Neutrophil (primary cell): Measurements from ENCODE around the gene VRTN.

Experiments
- H3K27ac ChIP-seq: fragments of 200-600 bp; sonication (generic); 2 replicates; pipeline ENCODE4 v1.5.1; 2016; ENCODE audit warnings: mild to moderate bottlenecking, moderate library complexity
- H3K27me3 ChIP-seq: fragments of 200-600 bp; sonication (generic); 2 replicates; pipeline ENCODE4 v1.6.0; 2016; ENCODE audit warnings: mild to moderate bottlenecking
- H3K36me3 ChIP-seq: fragments of 200-600 bp; sonication (generic); 2 replicates; pipeline ENCODE4 v1.5.1; 2017
- H3K4me1 ChIP-seq, 2 experiments: fragments of 200-600 bp in 1 of 2; sonication (generic) in 1 of 2; 1 replicate in 1 of 2; 2 replicates in 1 of 2; pipeline versions ENCODE4 v1.5.1 to v1.6.1; 2013 to 2016; ENCODE audit warnings: low read depth in 1 of 2, low read length in 1 of 2, mild to moderate bottlenecking in 1 of 2, moderate library complexity in 1 of 2; ENCODE audit not compliant: control insufficient read depth in 1 of 2, insufficient read depth in 1 of 2
- H3K4me3 ChIP-seq, 2 experiments: fragments of 200-600 bp in 1 of 2; sonication (generic) in 1 of 2; 1 replicate in 1 of 2; 2 replicates in 1 of 2; pipeline ENCODE4 v1.5.1; 2013 to 2016; ENCODE audit warnings: low read depth in 1 of 2, low read length in 1 of 2, mild to moderate bottlenecking in 1 of 2, moderate library complexity in 1 of 2
- H3K9me3 ChIP-seq: fragments of 200-600 bp; sonication (generic); 2 replicates; pipeline ENCODE4 v1.5.1; 2016
- CTCF ChIP-seq: fragments of 200-600 bp; sonication (generic); IDR thresholded peaks from 2 replicates; pipeline ENCODE4 v1.5.1; 2016; ENCODE audit warnings: antibody characterized with exemption

The VRTN gene

GRCh38 chr14:74392616-74393570, 44.6 kb downstream of the VRTN start:
- H3K4me1 ChIP-seq: no peaks in the 10 kb centered on the region
- no peak for TF ChIP-seq CTCF
- no peaks in the 10 kb centered on the region for H3K27me3 ChIP-seq
- no peak overlapping the region for H3K27ac ChIP-seq
- H3K4me3 ChIP-seq: no peak overlapping the region
- H3K36me3 ChIP-seq: no peaks in the 10 kb centered on the region
- no peaks in the 10 kb centered on the region for H3K9me3 ChIP-seq

GRCh38 chr14:74394549-74394948, 46.3 kb downstream of the VRTN start:
- Histone ChIP-seq H3K9me3 (no peaks in the 10 kb centered on the region), H3K4me3 (no peak overlapping the region), H3K27ac (no peak overlapping the region), H3K27me3 (peaks cover 14% of the 10 kb centered on the region), H3K4me1 (no peaks in the 10 kb centered on the region), H3K36me3 (no peaks in the 10 kb centered on the region)
- no peak for TF ChIP-seq CTCF

- Histone ChIP-seq H3K4me1 (no peaks in the 10 kb centered on the region), H3K9me3 (no peaks in the 10 kb centered on the region), H3K4me3 (no peak overlapping the region), H3K27ac (no peak overlapping the region), H3K36me3 (no peaks in the 10 kb centered on the region), H3K27me3 (peaks cover 20% of the 10 kb centered on the region)
- TF ChIP-seq CTCF: no peak
Observed at GRCh38 chr14:74395094-74395493, 46.8 kb downstream of the VRTN start.

- peaks cover 47% of the 10 kb centered on the region for H3K27me3 ChIP-seq
- no peaks in the 10 kb centered on the region for H3K9me3 ChIP-seq
- no peak overlapping the region for H3K27ac ChIP-seq
- TF ChIP-seq CTCF: no peak
- H3K4me3 ChIP-seq: no peak overlapping the region
- no peaks in the 10 kb centered on the region for H3K4me1 ChIP-seq
- H3K36me3 ChIP-seq: no peaks in the 10 kb centered on the region
Observed at GRCh38 chr14:74400031-74400685, 51.9 kb downstream of the VRTN start.

GRCh38 chr14:74400919-74401503, 52.7 kb downstream of the VRTN start:
- Histone ChIP-seq H3K9me3 (no peaks in the 10 kb centered on the region), H3K36me3 (no peaks in the 10 kb centered on the region), H3K4me3 (no peak overlapping the region), H3K27me3 (peaks cover 47% of the 10 kb centered on the region), H3K27ac (no peak overlapping the region), H3K4me1 (no peaks in the 10 kb centered on the region)
- no peak for TF ChIP-seq CTCF
